ENCODE measurements around the gene NUSAP1.

GRCh38 chr15:41401904-41402267, 69.2 kb downstream of the NUSAP1 start:
- TF ChIP-seq CTCF (conservative IDR thresholded peaks at IDR 0.05; ENCODE audit: low read depth, low read length) (no peak), POLR2A (IDR thresholded peaks at IDR 0.05; ENCODE audit: low read depth, low read length) (no peak), FOS (IDR thresholded peaks at IDR 0.05; ENCODE audit: low read depth, low read length) (no peak)
- TF ChIP-seq, protein P1, sequence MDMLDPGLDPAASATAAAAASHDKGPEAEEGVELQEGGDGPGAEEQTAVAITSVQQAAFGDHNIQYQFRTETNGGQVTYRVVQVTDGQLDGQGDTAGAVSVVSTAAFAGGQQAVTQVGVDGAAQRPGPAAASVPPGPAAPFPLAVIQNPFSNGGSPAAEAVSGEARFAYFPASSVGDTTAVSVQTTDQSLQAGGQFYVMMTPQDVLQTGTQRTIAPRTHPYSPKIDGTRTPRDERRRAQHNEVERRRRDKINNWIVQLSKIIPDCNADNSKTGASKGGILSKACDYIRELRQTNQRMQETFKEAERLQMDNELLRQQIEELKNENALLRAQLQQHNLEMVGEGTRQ (IDR thresholded peaks at IDR 0.05; ENCODE audit: low read depth, low read length), result no peak
